Astrocyte of the cerebellum (primary cell): ENCODE results near the gene CMIP.

Source experiments
- DNase-seq: peaks from one replicate; pipeline ENCODE4 v3.0.0-alpha.2; 2011; ENCODE audit warnings: low read depth
- H3K4me3 ChIP-seq: 2 replicates; pipeline ENCODE4 v1.5.1; 2011; ENCODE audit warnings: mild to moderate bottlenecking, low read depth, low read length, moderate library complexity
- in situ Hi-C: cut with HindIII; loops from 2 replicates; pipeline ENCODE4 v1.10.0; 2017; ENCODE audit warnings: low sequenced_read_pairs
- TF ChIP-seq, protein P1 (sequence below): IDR thresholded peaks from 2 replicates; pipeline ENCODE4 v1.5.1; 2012; ENCODE audit warnings: low read length, low read depth, moderate library complexity, mild to moderate bottlenecking; ENCODE audit errors: missing control alignments

CMIP gene

DNA sequence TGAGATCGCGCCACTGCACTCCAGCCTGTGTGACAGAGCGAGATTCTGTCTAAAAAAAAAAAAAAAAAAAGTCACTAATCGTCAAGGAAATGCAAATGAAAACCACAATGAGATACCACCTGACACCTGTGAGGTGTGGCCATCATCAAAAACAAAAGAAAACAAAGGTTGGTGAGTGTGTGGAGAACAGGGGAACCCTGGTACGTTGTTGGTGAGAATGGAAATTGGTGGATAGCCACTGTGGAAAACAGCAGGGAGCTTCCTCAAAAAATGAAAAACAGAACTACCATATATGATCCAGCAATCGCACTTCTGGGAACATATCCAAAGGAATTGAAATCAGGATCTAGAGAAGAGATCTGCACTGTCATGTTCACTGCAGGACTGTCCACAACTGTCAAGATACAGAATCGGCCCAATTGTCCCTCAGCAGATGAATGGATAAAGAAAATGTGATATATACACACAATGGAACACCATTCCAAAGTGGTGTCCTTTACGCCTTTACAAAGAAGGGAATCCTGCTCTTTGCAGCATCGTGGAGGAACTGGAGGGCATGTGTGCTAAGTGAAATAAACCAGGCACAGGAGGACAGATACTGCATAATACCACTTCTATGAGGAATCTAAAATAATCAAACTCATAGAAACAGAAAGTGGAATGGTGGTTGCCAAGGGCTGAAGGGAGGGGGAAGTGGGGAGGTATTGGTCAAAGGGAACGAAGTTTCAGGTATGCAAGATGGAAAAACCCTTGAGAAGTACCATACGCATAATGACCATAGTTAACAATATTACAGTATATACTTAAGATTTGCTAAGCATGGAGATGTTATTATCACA is 271.0 kb downstream of the CMIP start:
- in situ Hi-C loops: no loop called here
- DNase-seq: no peak
- TF ChIP-seq, protein P1, sequence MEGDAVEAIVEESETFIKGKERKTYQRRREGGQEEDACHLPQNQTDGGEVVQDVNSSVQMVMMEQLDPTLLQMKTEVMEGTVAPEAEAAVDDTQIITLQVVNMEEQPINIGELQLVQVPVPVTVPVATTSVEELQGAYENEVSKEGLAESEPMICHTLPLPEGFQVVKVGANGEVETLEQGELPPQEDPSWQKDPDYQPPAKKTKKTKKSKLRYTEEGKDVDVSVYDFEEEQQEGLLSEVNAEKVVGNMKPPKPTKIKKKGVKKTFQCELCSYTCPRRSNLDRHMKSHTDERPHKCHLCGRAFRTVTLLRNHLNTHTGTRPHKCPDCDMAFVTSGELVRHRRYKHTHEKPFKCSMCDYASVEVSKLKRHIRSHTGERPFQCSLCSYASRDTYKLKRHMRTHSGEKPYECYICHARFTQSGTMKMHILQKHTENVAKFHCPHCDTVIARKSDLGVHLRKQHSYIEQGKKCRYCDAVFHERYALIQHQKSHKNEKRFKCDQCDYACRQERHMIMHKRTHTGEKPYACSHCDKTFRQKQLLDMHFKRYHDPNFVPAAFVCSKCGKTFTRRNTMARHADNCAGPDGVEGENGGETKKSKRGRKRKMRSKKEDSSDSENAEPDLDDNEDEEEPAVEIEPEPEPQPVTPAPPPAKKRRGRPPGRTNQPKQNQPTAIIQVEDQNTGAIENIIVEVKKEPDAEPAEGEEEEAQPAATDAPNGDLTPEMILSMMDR: no peak
- no peak overlapping the region for H3K4me3 ChIP-seq

DNA sequence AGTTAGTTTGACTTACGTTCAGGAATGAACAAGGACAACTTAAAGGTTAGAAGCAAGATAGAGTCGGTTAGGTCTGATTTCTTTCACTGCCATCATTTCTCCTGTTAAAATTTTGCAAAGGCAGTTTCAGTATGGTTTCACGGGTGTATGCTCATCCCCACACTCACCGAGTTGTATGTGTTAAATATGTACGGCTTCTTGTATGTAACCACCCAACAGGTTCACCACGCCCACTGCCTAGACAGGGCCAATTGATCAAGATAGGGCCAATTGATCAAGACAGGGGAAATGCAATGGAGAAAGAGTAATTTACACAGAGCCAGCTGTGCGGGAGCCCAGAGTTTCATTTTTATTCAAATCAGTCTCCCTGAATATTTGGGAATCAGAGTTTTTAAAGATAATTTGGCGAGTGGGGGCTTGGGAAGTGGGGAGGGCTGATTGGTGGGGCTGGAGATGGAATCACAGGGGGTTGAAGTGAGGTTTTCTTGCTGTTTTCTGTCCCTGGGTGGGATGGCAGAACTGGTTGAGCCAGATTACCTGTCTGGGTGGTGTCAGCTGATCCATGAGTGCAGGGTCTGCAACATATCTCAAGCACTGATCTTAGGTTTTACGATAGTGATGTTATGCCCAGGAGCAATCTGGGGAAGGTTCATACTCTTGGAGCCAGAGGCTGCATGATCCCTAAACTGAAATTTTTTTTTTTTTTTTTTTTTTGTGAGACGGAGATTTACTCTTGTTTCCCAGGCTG is 272.0 kb downstream of the CMIP start:
- no peak for DNase-seq

DNA sequence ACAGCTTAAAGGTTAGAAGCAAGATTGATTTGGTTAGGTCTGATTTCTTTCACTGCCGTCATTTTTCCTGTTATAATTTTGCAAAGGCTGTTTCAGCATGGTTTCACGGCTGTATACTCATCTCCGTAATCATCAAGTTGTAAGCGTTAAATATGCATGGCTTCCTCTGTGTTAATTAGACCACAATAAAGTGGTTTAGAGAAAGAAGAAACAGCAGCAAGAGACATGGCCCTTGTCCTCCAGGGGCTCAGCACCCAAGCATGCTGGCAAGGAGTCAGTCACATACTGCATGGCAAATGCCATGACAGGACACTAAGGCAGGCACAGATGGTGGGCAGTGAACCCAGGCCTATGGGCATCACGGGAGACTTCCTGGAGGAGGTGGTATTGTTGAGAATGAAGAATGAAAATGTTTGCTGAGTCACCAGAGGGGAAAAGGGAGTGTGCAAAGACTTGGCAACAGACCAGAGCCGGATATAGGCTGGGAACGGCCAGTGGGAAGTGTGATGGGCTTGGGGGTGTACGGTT is 273.1 kb downstream of the CMIP start:
- in situ Hi-C loops: no loop called here
- DNase-seq: no peak

More for the DNA sequence above, 272.0 kb downstream of the CMIP start:
- in situ Hi-C loops: no loop called here
- TF ChIP-seq, protein P1: no peak
- no peak overlapping the region for H3K4me3 ChIP-seq

DNA sequence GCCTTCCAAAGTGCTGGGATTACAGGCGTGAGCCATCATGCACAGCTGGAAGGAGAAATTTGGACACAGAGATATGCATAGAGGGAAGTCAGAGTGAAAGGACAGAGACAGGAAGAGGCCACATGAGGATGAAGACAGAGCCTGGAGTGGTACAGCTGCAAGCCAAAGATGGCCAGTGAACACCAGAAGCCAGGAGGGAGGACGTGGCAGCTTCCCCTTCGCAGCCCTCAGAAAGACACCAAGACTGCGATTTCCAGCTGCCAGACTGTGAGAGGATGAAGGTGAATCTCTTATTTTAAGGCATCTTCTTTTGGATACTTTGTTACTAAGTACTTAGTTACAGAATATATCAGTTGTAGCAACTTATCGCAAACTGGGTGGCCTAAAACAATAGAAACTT is 274.0 kb downstream of the CMIP start:
- TF ChIP-seq, protein P1: no peak
- no peak for DNase-seq
- in situ Hi-C loops: no loop called here
- H3K4me3 ChIP-seq: no peak overlapping the region

More for the DNA sequence above, 273.1 kb downstream of the CMIP start:
- TF ChIP-seq, protein P1: no peak
- no peak overlapping the region for H3K4me3 ChIP-seq

DNA sequence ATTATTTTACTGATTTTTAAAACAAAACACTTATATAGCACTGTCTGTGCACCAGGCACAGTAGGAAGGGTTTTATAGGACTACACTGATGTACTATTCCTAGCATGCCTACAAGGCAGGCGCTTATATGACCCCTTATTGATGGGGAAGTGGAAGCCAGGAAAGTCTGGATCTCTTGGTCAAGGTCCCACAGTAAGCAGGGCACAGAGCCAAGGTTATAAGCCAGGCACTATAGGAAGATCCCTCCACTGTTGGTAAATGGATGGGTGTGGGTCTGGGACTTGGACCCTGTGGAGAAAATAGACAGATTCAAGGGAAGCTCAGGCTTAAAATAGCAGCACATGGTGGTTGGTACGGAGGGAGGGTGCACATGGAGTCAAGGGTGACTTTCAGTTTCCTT is 275.4 kb downstream of the CMIP start:
- TF ChIP-seq, protein P1: no peak
- in situ Hi-C loops: no loop called here
- no peak for DNase-seq
- H3K4me3 ChIP-seq: no peak overlapping the region

DNA sequence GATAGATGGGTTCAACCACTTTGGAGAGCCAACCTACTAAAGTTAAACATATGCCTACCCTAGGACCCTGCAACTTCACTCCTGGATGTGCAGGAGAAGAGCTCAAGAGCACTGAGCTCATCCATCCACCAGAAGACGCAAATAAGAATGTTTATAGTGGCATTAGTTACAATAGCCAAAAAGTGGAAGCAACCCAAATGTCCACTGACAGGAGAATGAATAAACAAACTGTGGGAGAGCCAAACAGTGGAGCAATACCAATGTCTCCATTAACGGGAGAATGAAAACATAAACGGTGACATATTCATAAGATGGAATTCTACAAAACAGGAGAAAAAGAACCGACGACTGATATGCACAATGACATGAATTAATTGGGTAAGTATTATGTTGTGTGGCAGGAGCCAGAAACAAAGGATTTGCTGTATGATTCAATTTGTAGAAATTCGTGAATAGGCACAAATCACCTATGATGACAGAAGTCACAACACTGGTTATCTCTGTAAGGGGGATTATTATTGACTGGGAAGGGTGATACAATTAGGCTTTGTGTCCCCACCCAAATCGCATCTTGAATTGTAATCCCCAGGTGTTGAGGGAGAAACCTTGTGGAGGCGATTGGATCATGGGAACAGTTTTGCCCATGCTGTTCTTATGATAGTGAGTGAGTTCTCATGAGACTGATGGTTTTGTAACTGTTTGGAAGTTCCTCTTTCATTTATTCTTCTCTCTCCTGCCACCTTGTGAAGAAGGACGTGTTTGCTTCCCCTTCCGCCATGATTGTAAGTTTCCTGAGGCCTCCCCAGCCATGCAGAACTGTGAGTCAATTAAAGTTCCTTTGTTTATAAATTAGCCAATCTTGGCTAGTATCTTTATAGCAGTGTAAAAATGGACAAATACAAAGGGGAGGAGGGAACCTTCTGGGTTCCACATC is 276.6 kb downstream of the CMIP start:
- in situ Hi-C loops: no loop called here
- no peak overlapping the region for H3K4me3 ChIP-seq
- TF ChIP-seq, protein P1: no peak
- DNase-seq: no peak
